ENCODE results near the gene ZBTB34.

- TF ChIP-seq EP300 (IDR thresholded peaks at IDR 0.05) (no peak), POLR2A (IDR thresholded peaks at IDR 0.05; ENCODE audit: low read length) (no peak)
Observed at GRCh38 chr9:126842220-126842842, 18.1 kb upstream of the ZBTB34 start.
